Keratinocyte (primary cell): ENCODE results near the gene SLC30A1. TPM values are rescaled to one million over a fixed set of nuclear protein-coding genes. Genes with fewer than 3 reads are reported as not detected.

ENCODE experiments used
- DNase-seq: peaks from one replicate; pipeline ENCODE4 v3.0.0-alpha.2; 2011; ENCODE audit warnings: low read depth, missing footprints, low spot score
- FAIRE-seq: peaks from 2 replicates; lab custom pipeline; 2011; peaks lifted over from hg19 to GRCh38; lab: Jason Lieb, UNC
- H2AFZ ChIP-seq: 2 replicates; pipeline ENCODE4 v1.6.0; 2012; ENCODE audit warnings: low read length, control low read depth, inconsistent platforms; ENCODE audit not compliant: control insufficient read depth
- H3K27ac ChIP-seq: 2 replicates; pipeline ENCODE4 v1.5.1; 2011; ENCODE audit warnings: low read length; ENCODE audit not compliant: control insufficient read depth, insufficient read depth
- H3K27me3 ChIP-seq: 3 replicates; pipeline ENCODE4 v1.6.0; 2011; ENCODE audit warnings: low read length; ENCODE audit not compliant: control insufficient read depth, insufficient read depth; ENCODE audit errors: extremely low read depth
- H3K36me3 ChIP-seq, 2 experiments: 2 replicates in 1 of 2; 3 replicates in 1 of 2; pipeline ENCODE4 v1.5.1; 2011; ENCODE audit warnings: low read length in 2 of 2, mild to moderate bottlenecking in 1 of 2; ENCODE audit not compliant: control insufficient read depth in 2 of 2, insufficient read depth in 2 of 2; ENCODE audit errors: extremely low read depth in 1 of 2
- H3K4me1 ChIP-seq: 3 replicates; pipeline ENCODE4 v1.5.1; 2011; ENCODE audit warnings: low read length; ENCODE audit not compliant: control insufficient read depth, insufficient read depth; ENCODE audit errors: extremely low read depth
- H3K4me2 ChIP-seq: 3 replicates; pipeline ENCODE4 v1.6.0; 2011; ENCODE audit warnings: low read depth, low read length; ENCODE audit not compliant: control insufficient read depth, insufficient read depth; ENCODE audit errors: extremely low read depth
- H3K4me3 ChIP-seq, 3 experiments: fragments of 200-600 bp in 1 of 3; sonication (generic) in 1 of 3; 2 replicates in 2 of 3; 3 replicates in 1 of 3; pipeline ENCODE4 v1.5.1; 2011 to 2016; ENCODE audit warnings: low read length in 3 of 3, mild to moderate bottlenecking in 3 of 3, control low read depth in 2 of 3, inconsistent platforms in 1 of 3, low read depth in 1 of 3, mixed read lengths in 1 of 3, mixed run types in 1 of 3, moderate library complexity in 1 of 3; ENCODE audit not compliant: control insufficient read depth in 2 of 3, insufficient read depth in 2 of 3; ENCODE audit errors: extremely low read depth in 1 of 3
- H3K79me2 ChIP-seq: 2 replicates; pipeline ENCODE4 v1.6.0; 2012; ENCODE audit warnings: low read length; ENCODE audit not compliant: control insufficient read depth, insufficient read depth
- H3K9ac ChIP-seq: 3 replicates; pipeline ENCODE4 v1.6.0; 2011; ENCODE audit warnings: low read length; ENCODE audit not compliant: control insufficient read depth, insufficient read depth; ENCODE audit errors: extremely low read depth
- H3K9me1 ChIP-seq: 3 replicates; pipeline ENCODE4 v1.6.0; 2011; ENCODE audit warnings: low read length; ENCODE audit not compliant: control insufficient read depth, insufficient read depth; ENCODE audit errors: extremely low read depth
- H3K9me3 ChIP-seq: 2 replicates; pipeline ENCODE4 v1.5.1; 2012; ENCODE audit warnings: low read depth, low read length; ENCODE audit not compliant: control insufficient read depth
- H4K20me1 ChIP-seq: 3 replicates; pipeline ENCODE4 v1.6.0; 2011; ENCODE audit warnings: low read length; ENCODE audit not compliant: control insufficient read depth, insufficient read depth; ENCODE audit errors: extremely low read depth
- CTCF ChIP-seq, 3 experiments: IDR thresholded peaks in 1 of 3; conservative IDR thresholded peaks in 1 of 3; optimal IDR thresholded peaks in 1 of 3; 2 replicates in 2 of 3; 3 replicates in 1 of 3; pipeline versions ENCODE3 to v1.5.1; 2011; ENCODE audit warnings: low read length in 3 of 3, mild to moderate bottlenecking in 3 of 3, moderate library complexity in 2 of 3, control low read depth in 1 of 3, inconsistent platforms in 1 of 3; ENCODE audit not compliant: insufficient read depth in 2 of 3; ENCODE audit errors: extremely low read depth in 1 of 3
- EZH2 ChIP-seq: IDR thresholded peaks from one replicate; pipeline ENCODE4 v1.6.1; 2012; ENCODE audit warnings: inconsistent platforms, mild to moderate bottlenecking, low read length, moderate library complexity
- dilution Hi-C: fragments of 300-500 bp; cut with MboI; formaldehyde crosslinking; loops from one replicate; pipeline ENCODE4 v1.7.0; 2020; ENCODE audit warnings: low sequenced_read_pairs; ENCODE audit not compliant: extremely low pct_ligation_motif_present
- polyA plus RNA-seq, 5 experiments: library from polyadenylated mRNA; depleted of rRNA in 3 of 5; stranded (reverse) in 3 of 5; stranded (forward) in 1 of 5; unstranded in 1 of 5; fragments of >200 nt; gene quantifications; 1 replicate in 1 of 5; 2 replicates in 3 of 5; 3 replicates in 1 of 5; pipeline versions ENCODE4 v1.2.1 to v1.2.3, GENCODE V29; 2011 to 2012; ENCODE audit warnings: missing spikeins in 2 of 5, low read depth in 1 of 5, low replicate concordance in 1 of 5

SLC30A1 gene
- polyA plus RNA-seq, 1 donor (not counting 4 experiments of a cell fraction or from before 2014, with no cell fraction given) = 17.2 TPM

GRCh38 chr1:211543025-211543424, 35.9 kb downstream of the SLC30A1 start:
- dilution Hi-C loops = no loop called here
- no peak overlapping the region for H3K4me2 ChIP-seq
- FAIRE-seq (no peak), DNase-seq (no peak)
- peaks cover 4% of the 10 kb centered on the region for H3K9me3 ChIP-seq
- no peaks in the 10 kb centered on the region for H3K4me1 ChIP-seq
- H3K27me3 ChIP-seq = peaks cover 13% of the 10 kb centered on the region
- H3K9ac ChIP-seq = no peak overlapping the region
- H3K79me2 ChIP-seq = no peaks in the 10 kb centered on the region
- H3K36me3 ChIP-seq = no peaks in the 10 kb centered on the region
- H3K9me1 ChIP-seq = no peaks in the 10 kb centered on the region
- no peak overlapping the region for H3K27ac ChIP-seq
- H2AFZ ChIP-seq = no peak overlapping the region
- H4K20me1 ChIP-seq = no peaks in the 10 kb centered on the region
- no peak overlapping the region for H3K4me3 ChIP-seq
- TF ChIP-seq EZH2 (no peak), CTCF (optimal IDR thresholded peaks at IDR 0.05 in 1 of 3, IDR thresholded peaks at IDR 0.05 in 1 of 3, conservative IDR thresholded peaks at IDR 0.05 in 1 of 3; ENCODE audit: extremely low read depth in 1 of 3, insufficient read depth in 2 of 3, low read length in 3 of 3) (peak in 1 of 3 experiments; percentile 2)

DNA sequence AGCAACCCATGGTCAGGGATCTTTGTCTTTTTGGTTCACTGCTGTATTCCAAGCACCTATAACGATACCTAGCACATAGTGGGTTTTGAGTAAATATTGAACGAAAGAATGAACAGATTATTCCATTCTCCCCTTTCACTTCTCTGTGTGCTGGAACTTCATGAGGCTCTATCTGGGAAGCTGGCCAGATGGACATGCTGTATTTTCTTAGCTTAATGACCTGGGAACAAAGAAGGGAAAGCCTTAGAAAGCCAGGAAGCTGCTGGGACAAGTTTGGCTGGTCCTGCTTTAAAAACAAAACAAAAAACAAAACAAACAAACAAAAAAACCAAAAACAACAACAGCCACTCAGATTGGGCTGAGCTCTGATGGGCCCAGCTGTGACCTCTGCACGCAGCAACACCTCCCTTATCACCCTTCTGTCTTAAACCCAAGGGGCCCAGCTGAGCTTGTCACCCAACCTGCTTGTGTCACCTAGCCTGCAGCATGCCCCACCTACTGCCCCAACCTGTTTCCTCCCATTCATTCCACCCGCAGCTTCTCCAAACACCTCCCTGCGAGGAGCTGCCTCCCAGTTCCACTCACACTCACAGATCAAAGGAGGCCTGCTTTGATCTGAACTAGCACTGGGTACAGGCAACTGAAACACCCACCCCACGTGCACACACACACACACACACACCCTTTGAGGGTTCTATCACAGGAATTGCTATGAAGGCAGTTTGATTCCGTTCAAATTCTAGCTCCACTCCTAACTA, 37.1 kb downstream of the SLC30A1 start:
- dilution Hi-C loops = no loop called here
- H3K4me3 ChIP-seq = no peak overlapping the region
- no peak overlapping the region for H3K27ac ChIP-seq
- H3K79me2 ChIP-seq = no peaks in the 10 kb centered on the region
- no peak for DNase-seq
- H3K4me2 ChIP-seq = no peak overlapping the region
- no peak for FAIRE-seq
- no peaks in the 10 kb centered on the region for H3K36me3 ChIP-seq
- no peaks in the 10 kb centered on the region for H3K4me1 ChIP-seq
- H3K9ac ChIP-seq = no peak overlapping the region
- H3K9me1 ChIP-seq = no peaks in the 10 kb centered on the region
- peaks cover 4% of the 10 kb centered on the region for H3K9me3 ChIP-seq
- peaks cover 11% of the 10 kb centered on the region for H3K27me3 ChIP-seq
- TF ChIP-seq CTCF (optimal IDR thresholded peaks at IDR 0.05 in 1 of 3, IDR thresholded peaks at IDR 0.05 in 1 of 3, conservative IDR thresholded peaks at IDR 0.05 in 1 of 3; ENCODE audit: extremely low read depth in 1 of 3, insufficient read depth in 2 of 3, low read length in 3 of 3) (no peak), EZH2 (no peak)
- H4K20me1 ChIP-seq = no peaks in the 10 kb centered on the region
- no peak overlapping the region for H2AFZ ChIP-seq
